ENCODE results near the gene BHLHE23.

The BHLHE23 gene

GRCh38 chr20:62993856-62994494 is 12.8 kb downstream of the BHLHE23 start:
- in situ Hi-C loops (cut with HindIII; ENCODE audit: low sequenced_read_pairs), result no loop called here
- no peak for TF ChIP-seq CTCF (IDR thresholded peaks at IDR 0.05; ENCODE audit: low read depth, low read length)
- H3K4me3 ChIP-seq (ENCODE audit: low read depth, low read length), result no peak overlapping the region
- DNase-seq (ENCODE audit: low read depth, low spot score), result no peak

- no peak overlapping the region for H3K4me3 ChIP-seq (ENCODE audit: low read depth, low read length)
- DNase-seq (ENCODE audit: low read depth, low spot score), result no peak
- TF ChIP-seq CTCF (IDR thresholded peaks at IDR 0.05; ENCODE audit: low read depth, low read length), result no peak
- in situ Hi-C loops (cut with HindIII; ENCODE audit: low sequenced_read_pairs), result no loop called here
Observed at GRCh38 chr20:62991863-62992262, 14.9 kb downstream of the BHLHE23 start.

- DNase-seq (ENCODE audit: low read depth, low spot score), result no peak
- H3K4me3 ChIP-seq (ENCODE audit: low read depth, low read length), result no peak overlapping the region
- TF ChIP-seq CTCF (IDR thresholded peaks at IDR 0.05; ENCODE audit: low read depth, low read length), result no peak
- in situ Hi-C loops (cut with HindIII; ENCODE audit: low sequenced_read_pairs), result no loop called here
Observed at GRCh38 chr20:62991196-62991807, 15.5 kb downstream of the BHLHE23 start.

- no peak overlapping the region for H3K4me3 ChIP-seq (ENCODE audit: low read depth, low read length)
- no peak for TF ChIP-seq CTCF (IDR thresholded peaks at IDR 0.05; ENCODE audit: low read depth, low read length)
- DNase-seq (ENCODE audit: low read depth, low spot score), result no peak
- in situ Hi-C loops (cut with HindIII; ENCODE audit: low sequenced_read_pairs), result no loop called here
Observed at GRCh38 chr20:62990306-62990825, 16.4 kb downstream of the BHLHE23 start.

- TF ChIP-seq CTCF (IDR thresholded peaks at IDR 0.05; ENCODE audit: low read depth, low read length), result no peak
- H3K4me3 ChIP-seq (ENCODE audit: low read depth, low read length), result no peak overlapping the region
- DNase-seq (ENCODE audit: low read depth, low spot score), result no peak
- in situ Hi-C loops (cut with HindIII; ENCODE audit: low sequenced_read_pairs), result no loop called here
Observed at GRCh38 chr20:62989201-62989601, 17.6 kb downstream of the BHLHE23 start.

GRCh38 chr20:62987114-62987513 is 19.6 kb downstream of the BHLHE23 start:
- H3K4me3 ChIP-seq (ENCODE audit: low read depth, low read length), result no peak overlapping the region
- TF ChIP-seq CTCF (IDR thresholded peaks at IDR 0.05; ENCODE audit: low read depth, low read length), result no peak
- in situ Hi-C loops (cut with HindIII; ENCODE audit: low sequenced_read_pairs), result no loop called here
- no peak for DNase-seq (ENCODE audit: low read depth, low spot score)

All from astrocyte of the spinal cord (primary cell).